ENCODE data around the gene TMEM178B. TPM values are rescaled to one million over a fixed set of nuclear protein-coding genes. Genes with fewer than 3 reads are reported as not detected.

The TMEM178B gene
- total RNA-seq, 4 donors from 2014 or later = under 0.01 to 0.94 (median 0.35) TPM

- TF ChIP-seq CTCF (IDR thresholded peaks at IDR 0.05; ENCODE audit: low read depth) = no peak
Measured at GRCh38 chr7:141495057-141495456, 421.2 kb downstream of the TMEM178B start.

GRCh38 chr7:141497391-141497790, 423.5 kb downstream of the TMEM178B start:
- no peak for TF ChIP-seq CTCF (IDR thresholded peaks at IDR 0.05; ENCODE audit: low read depth)

- TF ChIP-seq CTCF (IDR thresholded peaks at IDR 0.05; ENCODE audit: low read depth) = no peak
Measured at GRCh38 chr7:141500608-141501007, 426.7 kb downstream of the TMEM178B start.

- TF ChIP-seq CTCF (IDR thresholded peaks at IDR 0.05; ENCODE audit: low read depth) = no peak
Measured at GRCh38 chr7:141501451-141501850, 427.6 kb downstream of the TMEM178B start.

- no peak for TF ChIP-seq CTCF (IDR thresholded peaks at IDR 0.05; ENCODE audit: low read depth)
Measured at GRCh38 chr7:141511316-141511675, 437.4 kb downstream of the TMEM178B start.

- TF ChIP-seq CTCF (IDR thresholded peaks at IDR 0.05; ENCODE audit: low read depth) = no peak
Measured at GRCh38 chr7:141511676-141512396, 438.0 kb downstream of the TMEM178B start.

- no peak for TF ChIP-seq CTCF (IDR thresholded peaks at IDR 0.05; ENCODE audit: low read depth)
Measured at GRCh38 chr7:141512597-141512996, 438.7 kb downstream of the TMEM178B start.

Data from subcutaneous adipose tissue (tissue), 4 donors.